Kidney (tissue), 14 donors: Measurements from ENCODE around the gene LASP1. TPM values are rescaled to one million over a fixed set of nuclear protein-coding genes. Genes with fewer than 3 reads are reported as not detected.

Experiments
- DNase-seq, 5 donors: peaks; one replicate each; pipeline ENCODE4 v3.0.0-alpha.2; 2013 to 2020
- FAIRE-seq: peaks from 2 replicates; lab custom pipeline; 2012; peaks lifted over from hg19 to GRCh38; lab: Jason Lieb, UNC
- H3K27ac ChIP-seq, 2 donors: one replicate each; pipeline ENCODE4 v1.7.0; 2013; ENCODE audit warnings: low read depth in 2 of 2, low read length in 2 of 2, inconsistent platforms in 1 of 2
- H3K27me3 ChIP-seq: one replicate; pipeline ENCODE4 v1.7.1; 2013; ENCODE audit warnings: low read length, inconsistent platforms; ENCODE audit not compliant: control insufficient read depth, insufficient read depth
- H3K36me3 ChIP-seq, 3 donors: one replicate each; pipeline versions ENCODE4 v1.7.0 to v1.7.1; 2013; ENCODE audit warnings: low read length in 3 of 3, control low read depth in 1 of 3, inconsistent platforms in 1 of 3; ENCODE audit not compliant: insufficient read depth in 3 of 3, control insufficient read depth in 2 of 3
- H3K4me1 ChIP-seq, 3 donors: one replicate each; pipeline versions ENCODE4 v1.7.0 to v1.7.1; 2013; ENCODE audit warnings: low read length in 3 of 3, inconsistent platforms in 1 of 3, low read depth in 1 of 3; ENCODE audit not compliant: control insufficient read depth in 2 of 3, insufficient read depth in 2 of 3
- H3K4me3 ChIP-seq, 3 donors: one replicate each; pipeline versions ENCODE4 v1.7.0 to v1.8.1; 2013; ENCODE audit warnings: low read length in 3 of 3, control low read depth in 1 of 3, inconsistent platforms in 1 of 3
- H3K9ac ChIP-seq, 3 donors: one replicate each; pipeline versions ENCODE4 v1.7.0 to v1.7.1; 2013; ENCODE audit warnings: low read length in 3 of 3, control low read depth in 1 of 3, inconsistent platforms in 1 of 3
- H3K9me3 ChIP-seq, 3 donors: one replicate each; pipeline versions ENCODE4 v1.7.0 to v1.7.1; 2013; ENCODE audit warnings: low read length in 3 of 3, control low read depth in 1 of 3, inconsistent platforms in 1 of 3; ENCODE audit not compliant: control insufficient read depth in 2 of 3, insufficient read depth in 1 of 3
- CTCF ChIP-seq: IDR thresholded peaks from 3 replicates; pipeline ENCODE4 v1.5.1; 2012; ENCODE audit warnings: mild to moderate bottlenecking, moderate library complexity, borderline replicate concordance; ENCODE audit not compliant: insufficient read depth; ENCODE audit errors: extremely low read depth
- intact Hi-C: fragments of 100-400 bp; cut with DNase I; formaldehyde crosslinking; loops from one replicate; pipeline ENCODE4 v1.11.1; 2022
- polyA plus RNA-seq: library from polyadenylated mRNA; stranded (reverse); fragments of 350-450 nt; fragmentation: Illumina TruSeq; extraction: RNeasy Lipid Tissue Mini Kit (QIAGEN cat#74804); gene quantifications from one replicate; pipeline ENCODE4 v1.2.3, GENCODE V29; 2014; ENCODE audit warnings: low read depth, low replicate concordance; ENCODE audit not compliant: insufficient read depth
- total RNA-seq: library from RNA; stranded (reverse); fragmentation: NEBNext Ultra II Directional; extraction: Animal tissue kit (Norgen Biotek cat#: 25700); gene quantifications from one replicate; pipeline ENCODE4 v1.2.1, GENCODE V29; 2021
- donor health status: control.
- donor health status: control.
- donor health status: control.
- donor health status: control.
- donor health status: control.
- donor health status: DM: yes; HTN: yes; CAD: no.
- donor health status: Normal renal cell carcinoma (clear cell type).

The LASP1 gene
- total and polyA plus RNA-seq, 2 donors from 2014 or later = 62.5 to 138 TPM

- no peaks in the 10 kb centered on the region for H3K9me3 ChIP-seq
- no peak for TF ChIP-seq CTCF
- peak overlapping the region; percentile 23 to 49 for H3K27ac ChIP-seq
- intact Hi-C loops = no loop called here
- no peak overlapping the region for H3K4me3 ChIP-seq
- H3K4me1 ChIP-seq = peaks cover 0 to 27% (median 25%) of the 10 kb centered on the region in 3 donors
- H3K27me3 ChIP-seq = no peaks in the 10 kb centered on the region
- H3K9ac ChIP-seq = no peak overlapping the region
- no peak for FAIRE-seq
- DNase-seq = peak in 1 of 5 donors; percentile 82
- peaks cover 0 to 15% (median 11%) of the 10 kb centered on the region in 3 donors for H3K36me3 ChIP-seq
These were observed 42.5 kb downstream of the LASP1 start for GRCh38 chr17:38912221-38912813.

DNA sequence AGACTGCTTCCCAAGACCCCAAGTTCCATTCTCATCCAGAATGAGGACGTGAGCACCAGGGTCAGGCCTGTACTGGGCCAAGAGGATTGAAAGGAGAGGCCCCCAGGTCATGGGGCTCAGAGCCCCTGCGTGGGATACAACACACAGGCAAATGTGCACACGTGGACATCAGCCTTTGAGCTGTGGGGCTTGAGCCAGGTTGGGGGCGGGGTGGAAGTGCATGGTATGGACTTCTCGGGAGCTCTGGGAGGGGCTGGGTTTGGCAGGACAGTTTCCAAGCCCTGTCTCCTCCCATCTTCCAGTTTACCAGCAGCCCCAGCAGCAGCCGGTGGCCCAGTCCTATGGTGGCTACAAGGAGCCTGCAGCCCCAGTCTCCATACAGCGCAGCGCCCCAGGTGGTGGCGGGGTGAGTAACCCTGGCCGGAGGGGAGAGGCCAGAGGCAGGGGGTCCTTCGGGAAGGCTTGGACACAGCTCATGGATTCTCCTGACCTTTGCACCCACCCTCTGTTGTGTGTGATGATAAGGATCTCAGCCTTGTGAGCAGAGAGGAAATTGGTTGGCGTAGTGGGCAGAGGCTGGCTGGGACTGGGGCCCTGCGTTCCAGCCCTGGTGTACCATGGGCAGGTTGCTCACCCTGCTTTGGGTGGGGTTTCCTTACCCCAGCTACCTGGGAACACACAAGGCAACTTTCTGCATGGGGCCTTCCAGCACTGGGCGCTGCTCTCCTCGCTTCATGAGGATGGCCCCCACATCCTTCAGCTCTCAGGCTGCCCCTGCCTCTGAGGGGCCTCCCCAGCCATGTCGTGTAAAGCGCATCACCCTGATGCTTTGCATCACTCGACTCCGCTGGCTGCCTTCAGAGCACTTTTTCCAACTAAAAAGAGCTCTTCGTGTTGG is 45.1 kb downstream of the LASP1 start:
- Histone ChIP-seq H3K36me3 (peaks cover 0 to 33% (median 28%) of the 10 kb centered on the region in 3 donors), H3K9me3 (no peaks in the 10 kb centered on the region), H3K4me3 (peak overlapping the region in 1 of 3 donors; percentile 36), H3K9ac (no peak overlapping the region), H3K4me1 (peaks cover 0 to 15% (median 12%) of the 10 kb centered on the region in 3 donors), H3K27me3 (no peaks in the 10 kb centered on the region), H3K27ac (peak overlapping the region in 1 of 2 donors; percentile 20)
- no peak for FAIRE-seq
- DNase-seq = peak in 4 of 5 donors; percentile 44 to 64 (median 52)
- TF ChIP-seq CTCF = no peak
- intact Hi-C loops = no loop called here

- no peaks in the 10 kb centered on the region for H3K27me3 ChIP-seq
- H3K36me3 ChIP-seq = peaks cover 0 to 38% (median 30%) of the 10 kb centered on the region in 3 donors
- intact Hi-C loops = no loop called here
- DNase-seq = peak in 1 of 5 donors; percentile 45
- H3K9me3 ChIP-seq = no peaks in the 10 kb centered on the region
- TF ChIP-seq CTCF = no peak
- peaks cover 0 to 15% (median 12%) of the 10 kb centered on the region in 3 donors for H3K4me1 ChIP-seq
- peak overlapping the region in 1 of 3 donors; percentile 36 for H3K4me3 ChIP-seq
- no peak overlapping the region for H3K27ac ChIP-seq
- H3K9ac ChIP-seq = no peak overlapping the region
- FAIRE-seq = no peak
These were observed 45.8 kb downstream of the LASP1 start for GRCh38 chr17:38915639-38915995.
